ENCODE results near the gene PPDPF.

GRCh38 chr20:63478346-63479302, 41.9 kb upstream of the PPDPF start:
- TF ChIP-seq PATZ1 (CRISPR knock-in tag; IDR thresholded peaks at IDR 0.05; ENCODE audit: borderline replicate concordance) = no peak
- TF ChIP-seq ZFP3 (CRISPR knock-in tag; IDR thresholded peaks at IDR 0.05) = no peak
- no peak for TF ChIP-seq ARNTL (CRISPR knock-in tag; IDR thresholded peaks at IDR 0.05; ENCODE audit: borderline replicate concordance, low read depth)
- TF ChIP-seq CREB5 (CRISPR knock-in tag; IDR thresholded peaks at IDR 0.05; ENCODE audit: low read depth) = no peak
- TF ChIP-seq TOX (CRISPR knock-in tag; IDR thresholded peaks at IDR 0.05; ENCODE audit: borderline replicate concordance) = no peak
